Spleen (tissue), 7 donors: ENCODE results near the gene HCFC1.

ENCODE experiments used
- POLR2A ChIP-seq, 3 donors: fragments of 450-650 bp; IDR thresholded peaks; one replicate each; pipeline ENCODE4 v1.5.1; 2017; ENCODE audit warnings: antibody characterized with exemption in 3 of 3, mild to moderate bottlenecking in 1 of 3
- POLR2AphosphoS5 ChIP-seq, 3 donors: sonication (generic); formaldehyde crosslinking; IDR thresholded peaks; one replicate each; pipeline ENCODE4 v1.5.1; 2017; ENCODE audit warnings: antibody characterized with exemption in 3 of 3
- TF ChIP-seq, protein P1 (sequence below), 11 experiments: fragments of 200-600 bp in 7 of 11; fragments of 450-650 bp in 4 of 11; sonication (generic) in 4 of 11; IDR thresholded peaks in 8 of 11; conservative IDR thresholded peaks in 3 of 11; 1 replicate in 7 of 11; 2 replicates in 4 of 11; pipeline versions ENCODE4 v1.4.0 to v1.8.0; 2016 to 2021; ENCODE audit warnings: antibody characterized with exemption in 11 of 11, inconsistent platforms in 4 of 11, mild to moderate bottlenecking in 1 of 11
- donor health status: DM: no; HTN: no; CAD: no; lungs with moderate emphysema.
- donor health status: DM: no; HTN: no; CAD: no.
- donor health status: DM: no; HTN: no; CAD: no.

DNA sequence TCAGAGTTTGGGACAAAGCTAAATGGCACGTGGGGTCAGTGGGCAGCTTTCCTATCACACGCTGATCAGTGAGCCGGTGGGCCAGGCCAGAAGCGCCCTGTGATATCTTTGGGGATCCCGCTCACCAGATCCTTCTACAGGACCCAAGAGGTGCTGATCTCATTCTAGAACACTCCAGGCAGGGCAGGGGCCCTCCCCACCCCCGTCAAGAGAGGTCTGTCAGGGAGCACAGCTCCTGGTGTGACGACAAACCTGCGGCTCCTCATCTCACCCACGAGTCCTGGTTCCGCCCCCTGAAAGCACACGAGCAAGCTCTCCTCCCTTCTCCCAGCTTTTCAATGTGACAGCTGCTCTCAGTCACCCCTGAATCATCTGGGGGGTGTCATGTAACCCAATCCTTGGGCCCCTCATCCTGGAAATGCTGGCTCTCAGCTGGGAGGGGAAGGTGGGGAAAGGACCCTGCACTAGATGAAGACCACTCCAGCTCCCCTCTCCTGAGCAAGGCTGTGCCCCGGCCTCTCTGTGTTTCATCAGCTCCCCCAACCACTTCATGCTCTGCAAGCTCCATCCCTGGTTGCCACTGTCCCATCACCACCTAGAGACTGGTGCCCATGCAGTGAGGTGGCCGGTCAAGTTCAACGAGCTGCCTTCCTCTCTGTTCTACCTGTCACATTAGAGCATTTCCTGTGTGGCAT is 4.6 kb downstream of the HCFC1 start:
- TF ChIP-seq, protein P1, sequence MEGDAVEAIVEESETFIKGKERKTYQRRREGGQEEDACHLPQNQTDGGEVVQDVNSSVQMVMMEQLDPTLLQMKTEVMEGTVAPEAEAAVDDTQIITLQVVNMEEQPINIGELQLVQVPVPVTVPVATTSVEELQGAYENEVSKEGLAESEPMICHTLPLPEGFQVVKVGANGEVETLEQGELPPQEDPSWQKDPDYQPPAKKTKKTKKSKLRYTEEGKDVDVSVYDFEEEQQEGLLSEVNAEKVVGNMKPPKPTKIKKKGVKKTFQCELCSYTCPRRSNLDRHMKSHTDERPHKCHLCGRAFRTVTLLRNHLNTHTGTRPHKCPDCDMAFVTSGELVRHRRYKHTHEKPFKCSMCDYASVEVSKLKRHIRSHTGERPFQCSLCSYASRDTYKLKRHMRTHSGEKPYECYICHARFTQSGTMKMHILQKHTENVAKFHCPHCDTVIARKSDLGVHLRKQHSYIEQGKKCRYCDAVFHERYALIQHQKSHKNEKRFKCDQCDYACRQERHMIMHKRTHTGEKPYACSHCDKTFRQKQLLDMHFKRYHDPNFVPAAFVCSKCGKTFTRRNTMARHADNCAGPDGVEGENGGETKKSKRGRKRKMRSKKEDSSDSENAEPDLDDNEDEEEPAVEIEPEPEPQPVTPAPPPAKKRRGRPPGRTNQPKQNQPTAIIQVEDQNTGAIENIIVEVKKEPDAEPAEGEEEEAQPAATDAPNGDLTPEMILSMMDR (IDR thresholded peaks at IDR 0.05 in 8 of 11, conservative IDR thresholded peaks at IDR 0.05 in 3 of 11): no peak
- TF ChIP-seq POLR2AphosphoS5 (IDR thresholded peaks at IDR 0.05) (no peak), POLR2A (IDR thresholded peaks at IDR 0.05) (no peak)
